Keratinocyte (primary cell): Measurements from ENCODE around the gene SPINK14.

Experiments
- CTCF ChIP-seq, 3 experiments: IDR thresholded peaks in 1 of 3; conservative IDR thresholded peaks in 1 of 3; optimal IDR thresholded peaks in 1 of 3; 2 replicates in 2 of 3; 3 replicates in 1 of 3; pipeline versions ENCODE3 to v1.5.1; 2011; ENCODE audit warnings: low read length in 3 of 3, mild to moderate bottlenecking in 3 of 3, moderate library complexity in 2 of 3, control low read depth in 1 of 3, inconsistent platforms in 1 of 3; ENCODE audit not compliant: insufficient read depth in 2 of 3; ENCODE audit errors: extremely low read depth in 1 of 3
- EZH2 ChIP-seq: IDR thresholded peaks from one replicate; pipeline ENCODE4 v1.6.1; 2012; ENCODE audit warnings: inconsistent platforms, mild to moderate bottlenecking, low read length, moderate library complexity

GRCh38 chr5:148151872-148152271 lies 16.5 kb upstream of the SPINK14 start:
- TF ChIP-seq CTCF (optimal IDR thresholded peaks at IDR 0.05 in 1 of 3, IDR thresholded peaks at IDR 0.05 in 1 of 3, conservative IDR thresholded peaks at IDR 0.05 in 1 of 3; ENCODE audit: extremely low read depth in 1 of 3, insufficient read depth in 2 of 3, low read length in 3 of 3) (no peak), EZH2 (no peak)
